ENCODE results near the gene CYP3A5. TPM values are rescaled to one million over a fixed set of nuclear protein-coding genes. Genes with fewer than 3 reads are reported as not detected.
"Not testable (repeated sequence)": the region's sequence is repeated elsewhere in the genome, so short reads cannot be mapped to it uniquely, and the experiment has no call there.

CYP3A5 gene
- total RNA-seq: 10 to 100 TPM in 2 of 3 donors, 1 to 10 TPM in 1; 8.5 to 25.9 (median 15.4) TPM

DNA sequence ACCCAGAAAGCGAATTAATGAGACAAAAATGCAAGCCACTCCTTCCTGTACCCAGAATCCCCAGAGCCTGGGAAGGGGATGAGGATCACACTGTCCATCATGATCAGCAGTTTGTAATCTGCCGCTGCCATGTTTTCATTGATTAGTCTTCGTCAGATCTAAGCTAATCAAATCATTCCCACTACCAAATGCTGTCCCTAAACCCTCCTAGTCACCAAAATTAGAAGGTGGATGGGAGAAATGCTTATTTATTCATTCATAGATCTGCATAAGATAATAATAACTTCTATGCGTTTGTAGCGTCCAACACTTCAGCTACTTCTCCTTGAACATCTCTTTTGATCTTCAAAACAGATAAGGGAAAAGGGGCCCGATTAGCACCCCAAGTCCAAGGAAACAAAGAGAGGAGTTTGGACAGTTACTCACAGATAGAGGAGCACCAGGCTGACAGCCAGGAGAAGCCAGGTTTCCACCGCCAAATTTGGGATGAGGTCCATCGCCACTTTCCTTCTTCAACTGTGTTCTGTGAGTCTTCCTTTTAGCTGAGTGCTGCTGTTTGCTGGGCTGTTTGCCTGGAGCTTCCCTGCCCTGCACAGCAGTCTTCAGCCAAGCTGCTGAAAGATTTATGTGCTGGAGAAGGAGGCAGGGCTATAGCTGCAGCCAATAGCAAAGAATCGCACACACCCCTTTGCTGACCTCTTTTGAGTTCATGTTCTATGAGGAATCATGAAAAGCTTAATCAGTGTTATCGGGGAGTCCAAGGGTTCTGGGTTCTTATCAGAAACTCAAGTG, at the start of gene CYP3A5:
Gene CYP3A5 (minus strand): TSS at position 597 of the 792 bp plus-strand sequence. CDS start 100 bp downstream, at position 497.
- no peaks in the 10 kb centered on the region for H3K27me3 ChIP-seq
- no peaks in the 10 kb centered on the region for H3K4me1 ChIP-seq
- no peak for DNase-seq (ENCODE audit: low spot score in 2 of 2)
- H3K4me3 ChIP-seq: peak within 1 kb of the TSS in 1 of 3 donors; percentile 14
- H3K36me3 ChIP-seq: no peaks in the 10 kb centered on the region
- H3K9me3 ChIP-seq: no peaks in the 10 kb centered on the region
- no peak within 1 kb of the TSS for H3K27ac ChIP-seq
- TF ChIP-seq POLR2A (IDR thresholded peaks at IDR 0.05): no peak
- peak in 1 of 3 donors; percentile 22 for TF ChIP-seq POLR2AphosphoS5 (IDR thresholded peaks at IDR 0.05)
- TF ChIP-seq, protein P1, sequence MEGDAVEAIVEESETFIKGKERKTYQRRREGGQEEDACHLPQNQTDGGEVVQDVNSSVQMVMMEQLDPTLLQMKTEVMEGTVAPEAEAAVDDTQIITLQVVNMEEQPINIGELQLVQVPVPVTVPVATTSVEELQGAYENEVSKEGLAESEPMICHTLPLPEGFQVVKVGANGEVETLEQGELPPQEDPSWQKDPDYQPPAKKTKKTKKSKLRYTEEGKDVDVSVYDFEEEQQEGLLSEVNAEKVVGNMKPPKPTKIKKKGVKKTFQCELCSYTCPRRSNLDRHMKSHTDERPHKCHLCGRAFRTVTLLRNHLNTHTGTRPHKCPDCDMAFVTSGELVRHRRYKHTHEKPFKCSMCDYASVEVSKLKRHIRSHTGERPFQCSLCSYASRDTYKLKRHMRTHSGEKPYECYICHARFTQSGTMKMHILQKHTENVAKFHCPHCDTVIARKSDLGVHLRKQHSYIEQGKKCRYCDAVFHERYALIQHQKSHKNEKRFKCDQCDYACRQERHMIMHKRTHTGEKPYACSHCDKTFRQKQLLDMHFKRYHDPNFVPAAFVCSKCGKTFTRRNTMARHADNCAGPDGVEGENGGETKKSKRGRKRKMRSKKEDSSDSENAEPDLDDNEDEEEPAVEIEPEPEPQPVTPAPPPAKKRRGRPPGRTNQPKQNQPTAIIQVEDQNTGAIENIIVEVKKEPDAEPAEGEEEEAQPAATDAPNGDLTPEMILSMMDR (IDR thresholded peaks at IDR 0.05): no peak
- intact Hi-C loops (cut with DNase I; ENCODE audit: low total_unique reads): no loop called here

DNA sequence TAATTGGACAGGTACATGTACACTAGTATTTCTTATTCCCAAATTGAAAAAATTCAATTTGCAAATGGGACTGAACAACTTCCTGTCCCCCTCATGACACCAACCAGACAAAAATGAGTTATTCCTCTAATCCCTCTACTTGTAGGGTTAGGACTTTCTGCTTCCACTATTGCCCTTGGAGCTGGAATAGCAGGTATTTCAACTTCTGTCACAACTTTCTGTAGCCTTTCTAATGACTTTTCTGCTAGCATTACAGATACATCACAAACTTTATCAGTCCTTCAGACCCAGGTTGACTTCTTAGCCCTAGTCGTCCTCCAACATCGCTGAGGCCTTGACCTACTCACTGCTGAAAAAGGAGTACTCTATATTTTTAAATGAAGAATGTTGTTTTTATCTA, 48.8 kb upstream of the CYP3A5 start:
- H3K4me1 ChIP-seq: peaks cover 0 to 4% of the 10 kb centered on the region in 2 donors
- H3K4me3 ChIP-seq: no peak overlapping the region
- DNase-seq (ENCODE audit: low spot score in 2 of 2): no peak
- intact Hi-C loops (cut with DNase I; ENCODE audit: low total_unique reads): no loop called here
- H3K9me3 ChIP-seq: no peaks in the 10 kb centered on the region
- TF ChIP-seq, protein P1 (IDR thresholded peaks at IDR 0.05): no peak
- TF ChIP-seq POLR2AphosphoS5 (IDR thresholded peaks at IDR 0.05): no peak
- no peak for TF ChIP-seq POLR2A (IDR thresholded peaks at IDR 0.05)
- H3K27me3 ChIP-seq: no peaks in the 10 kb centered on the region
- peak overlapping the region in 1 of 2 donors; percentile 56 for H3K27ac ChIP-seq
- H3K36me3 ChIP-seq: no peaks in the 10 kb centered on the region

DNA sequence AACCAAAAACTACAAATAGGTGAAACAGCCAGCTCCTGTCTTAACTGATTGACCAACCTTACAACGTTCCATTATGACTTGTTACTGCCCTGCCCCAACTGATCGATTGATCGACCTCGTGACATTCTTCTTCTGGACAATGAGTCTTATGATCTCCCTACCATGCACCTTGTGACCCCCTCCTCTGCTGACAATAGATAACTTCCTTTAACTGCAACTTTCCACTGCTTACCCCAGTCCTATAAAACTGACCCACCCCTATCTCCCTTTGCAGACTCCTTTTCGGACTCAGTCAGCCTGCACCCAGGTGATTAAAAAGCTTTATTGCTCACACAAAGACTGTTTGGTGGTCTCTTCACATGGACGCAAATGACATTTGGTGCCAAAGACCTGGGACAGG, 43.4 kb upstream of the CYP3A5 start:
- H3K36me3 ChIP-seq; H3K27ac ChIP-seq; H3K27me3 ChIP-seq; H3K9me3 ChIP-seq; H3K4me3 ChIP-seq; DNase-seq (ENCODE audit: low spot score in 2 of 2); H3K4me1 ChIP-seq; intact Hi-C loops (cut with DNase I; ENCODE audit: low total_unique reads): not testable (repeated sequence)

DNA sequence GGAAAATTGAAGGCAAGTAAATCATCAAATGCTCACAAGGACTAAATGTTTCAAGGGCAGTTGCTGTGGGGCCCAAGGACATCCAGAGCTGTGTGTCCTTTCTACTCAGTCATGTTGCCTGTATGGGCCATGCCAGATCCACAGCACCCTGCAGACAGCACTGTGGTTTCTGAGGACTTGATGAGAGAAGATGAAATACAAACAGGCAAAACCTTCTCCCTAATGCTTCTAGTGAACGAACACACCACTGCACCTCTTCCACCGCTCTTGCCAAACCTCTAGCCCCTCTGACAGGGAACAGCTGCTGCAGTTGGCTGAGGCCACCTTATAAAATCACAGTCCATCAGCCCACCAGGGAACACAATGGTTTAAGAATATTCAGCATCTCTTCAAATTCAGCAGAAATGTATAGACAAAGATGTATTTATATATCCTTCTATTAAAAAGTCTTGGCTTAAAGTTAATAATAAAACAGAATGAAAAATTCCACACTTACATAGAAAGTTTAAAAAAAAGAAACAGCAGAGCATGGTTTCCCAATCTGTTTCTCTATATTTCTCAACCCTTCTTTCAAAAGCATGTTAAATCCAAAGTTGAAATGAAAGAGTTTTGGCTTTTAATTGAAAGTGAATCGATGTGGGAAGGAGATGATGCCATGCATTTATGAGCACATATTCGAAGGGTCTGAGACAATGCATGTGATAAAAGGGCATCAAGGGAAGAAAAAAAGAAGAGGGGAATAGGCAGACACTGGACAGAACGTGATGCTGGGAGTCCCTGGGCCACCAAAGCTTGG, 41.2 kb upstream of the CYP3A5 start:
- intact Hi-C loops (cut with DNase I; ENCODE audit: low total_unique reads): no loop called here
- no peak overlapping the region for H3K27ac ChIP-seq
- DNase-seq (ENCODE audit: low spot score in 2 of 2): no peak
- H3K27me3 ChIP-seq: no peaks in the 10 kb centered on the region
- H3K4me1 ChIP-seq: no peaks in the 10 kb centered on the region
- H3K4me3 ChIP-seq: no peak overlapping the region
- no peak for TF ChIP-seq POLR2AphosphoS5 (IDR thresholded peaks at IDR 0.05)
- TF ChIP-seq, protein P1 (IDR thresholded peaks at IDR 0.05): no peak
- TF ChIP-seq POLR2A (IDR thresholded peaks at IDR 0.05): no peak
- no peaks in the 10 kb centered on the region for H3K9me3 ChIP-seq
- H3K36me3 ChIP-seq: no peaks in the 10 kb centered on the region

DNA sequence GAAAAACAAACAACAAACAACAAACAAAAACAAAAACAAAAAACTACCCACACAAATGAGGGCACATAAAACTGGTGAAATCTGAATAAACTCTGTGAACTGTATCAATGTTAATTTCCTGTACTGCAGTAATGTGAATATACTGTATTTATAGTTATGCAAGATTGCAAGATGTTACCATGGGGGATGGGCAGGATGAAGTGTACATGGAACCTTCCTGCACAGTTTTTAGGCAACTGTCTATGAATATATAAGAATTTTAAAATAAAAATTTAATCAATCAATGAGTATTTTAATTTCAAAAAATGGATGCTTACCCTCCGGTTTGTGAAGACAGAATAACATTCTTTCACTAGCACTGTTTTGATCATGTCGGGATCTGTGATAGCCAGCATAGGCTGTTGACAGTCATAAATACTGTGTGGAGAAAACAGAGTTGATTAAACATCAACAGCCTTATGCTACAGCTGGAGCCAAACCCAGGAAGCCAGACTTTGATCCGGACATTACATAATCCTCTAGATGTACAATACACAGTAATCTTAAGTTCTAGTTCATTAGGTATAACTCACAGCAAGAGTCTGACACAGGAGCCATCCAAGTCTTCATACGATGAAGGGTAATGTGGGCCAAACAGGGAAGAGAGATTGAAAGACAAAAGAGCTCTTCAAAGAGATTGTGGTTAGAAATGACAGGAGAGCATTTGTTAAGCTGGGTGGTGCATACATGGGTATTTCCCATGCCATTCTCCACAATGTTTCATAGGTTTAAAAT, 40.4 kb upstream of the CYP3A5 start:
- Histone ChIP-seq H3K36me3 (no peaks in the 10 kb centered on the region), H3K27me3 (no peaks in the 10 kb centered on the region), H3K4me1 (no peaks in the 10 kb centered on the region), H3K4me3 (no peak overlapping the region), H3K27ac (no peak overlapping the region), H3K9me3 (peaks cover 0 to 1% of the 10 kb centered on the region in 2 donors)
- no peak for DNase-seq (ENCODE audit: low spot score in 2 of 2)
- intact Hi-C loops (cut with DNase I; ENCODE audit: low total_unique reads): no loop called here
- TF ChIP-seq, protein P1 (IDR thresholded peaks at IDR 0.05): no peak
